GM23248 (cell line): ENCODE results near the gene EXOSC5. TPM values are rescaled to one million over a fixed set of nuclear protein-coding genes. Genes with fewer than 3 reads are reported as not detected.

ENCODE experiments used
- DNase-seq: peaks from one replicate; pipeline ENCODE4 v3.0.0-alpha.2; 2015
- H2AFZ ChIP-seq: fragments of 200-600 bp; sonication (generic); 2 replicates; pipeline ENCODE4 v1.6.1; 2016; ENCODE audit warnings: antibody characterized with exemption
- H3F3A ChIP-seq: fragments of 200-600 bp; sonication (generic); 2 replicates; pipeline ENCODE4 v1.6.1; 2016; ENCODE audit warnings: mild to moderate bottlenecking, antibody characterized with exemption, mixed run types; ENCODE audit not compliant: insufficient read depth
- H3K27ac ChIP-seq: fragments of 200-600 bp; sonication (generic); 2 replicates; pipeline ENCODE4 v1.5.1; 2016; ENCODE audit warnings: mild to moderate bottlenecking
- H3K27me3 ChIP-seq: fragments of 200-600 bp; sonication (generic); replicated peaks from 2 replicates; pipeline ENCODE4 v1.6.1; 2016; ENCODE audit warnings: mild to moderate bottlenecking; ENCODE audit not compliant: insufficient read depth
- H3K36me3 ChIP-seq: fragments of 200-600 bp; sonication (generic); 2 replicates; pipeline ENCODE4 v1.6.1; 2016; ENCODE audit warnings: low read depth, mild to moderate bottlenecking
- H3K4me1 ChIP-seq: fragments of 200-600 bp; sonication (generic); 2 replicates; pipeline ENCODE4 v1.6.1; 2016; ENCODE audit warnings: mild to moderate bottlenecking; ENCODE audit not compliant: insufficient read depth
- H3K4me2 ChIP-seq: fragments of 200-600 bp; sonication (generic); one replicate; pipeline ENCODE4 v1.6.1; 2016; ENCODE audit warnings: mild to moderate bottlenecking; ENCODE audit not compliant: unreplicated experiment
- H3K4me3 ChIP-seq: fragments of 200-600 bp; sonication (generic); 2 replicates; pipeline ENCODE4 v1.5.1; 2016; ENCODE audit warnings: mild to moderate bottlenecking
- H3K79me2 ChIP-seq: fragments of 200-600 bp; sonication (generic); 2 replicates; pipeline ENCODE4 v1.6.1; 2016; ENCODE audit warnings: mild to moderate bottlenecking; ENCODE audit not compliant: insufficient read depth
- H3K9ac ChIP-seq: fragments of 200-600 bp; sonication (generic); 2 replicates; pipeline ENCODE4 v1.6.1; 2016; ENCODE audit warnings: mild to moderate bottlenecking
- H3K9me2 ChIP-seq: fragments of 200-600 bp; sonication (generic); 2 replicates; pipeline ENCODE4 v1.6.1; 2016; ENCODE audit warnings: mixed run types, mild to moderate bottlenecking, moderate library complexity; ENCODE audit not compliant: insufficient read depth
- H3K9me3 ChIP-seq: fragments of 200-600 bp; sonication (generic); one replicate; pipeline ENCODE4 v1.6.1; 2017; ENCODE audit warnings: low read depth
- H4K20me1 ChIP-seq: fragments of 200-600 bp; sonication (generic); 2 replicates; pipeline ENCODE4 v1.6.0; 2016; ENCODE audit not compliant: insufficient read depth
- EZH2 ChIP-seq: fragments of 200-600 bp; sonication (generic); IDR thresholded peaks from 2 replicates; pipeline ENCODE4 v1.6.1; 2018; ENCODE audit warnings: antibody characterized with exemption, mild to moderate bottlenecking; ENCODE audit not compliant: insufficient read depth, poor library complexity, severe bottlenecking
- EZH2phosphoT487 ChIP-seq: fragments of 200-600 bp; sonication (generic); IDR thresholded peaks from 2 replicates; pipeline ENCODE4 v1.6.1; 2018; ENCODE audit warnings: antibody characterized with exemption, moderate library complexity, mild to moderate bottlenecking, low read depth; ENCODE audit not compliant: insufficient read depth
- WGBS, 2 experiments: methylation state at CpG; one replicate each; pipeline ENCODE4 v1.1.6; 2015 to 2017; ENCODE audit warnings: low lambda C conversion rate in 2 of 2, low coverage in 1 of 2; ENCODE audit errors: missing lambda C conversion rate in 2 of 2; 5-methylcytosine and 5-hydroxymethylcytosine counted together
- in situ Hi-C: fragments of 300-500 bp; cut with MboI; formaldehyde crosslinking; loops from 2 replicates; pipeline ENCODE4 v1.15.0; 2020
- polyA plus RNA-seq: library from polyadenylated mRNA; unstranded; fragments of >200 nt; fragmentation: Nextera tagmentation; extraction: Ambion mirVana; gene quantifications from 2 replicates; pipeline ENCODE4 v1.2.1, GENCODE V29; 2016
- total RNA-seq: library from RNA; depleted of rRNA; stranded (reverse); fragments of >200 nt; shearing (Covaris generic); gene quantifications from 2 replicates; pipeline ENCODE4 v1.2.3, GENCODE V29; 2014

Gene EXOSC5
- total and polyA plus RNA-seq, 2 experiments from 2014 or later: 21.4 to 26.4 TPM

DNA sequence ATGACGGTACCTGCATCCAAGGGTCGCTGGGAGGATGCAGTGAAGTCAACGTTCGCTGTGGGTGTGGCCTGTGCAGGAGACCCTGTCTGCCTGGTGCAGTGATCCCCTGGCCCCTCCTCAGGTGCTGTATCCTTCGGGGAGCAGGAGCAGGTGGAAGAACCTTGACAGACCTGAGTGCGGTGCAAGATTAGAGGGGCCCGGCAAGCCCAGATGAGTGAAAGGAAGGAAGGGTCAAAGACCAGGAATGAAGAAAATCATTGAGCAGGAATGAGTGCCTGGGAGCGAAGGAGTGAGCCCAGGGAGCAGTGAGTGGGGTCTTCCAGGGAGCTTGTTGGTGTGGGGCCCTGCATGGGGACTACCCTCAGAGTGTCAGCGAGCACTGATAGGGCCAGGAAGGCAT is 17.3 kb upstream of the EXOSC5 start:
- H3K4me3 ChIP-seq: no peak overlapping the region
- in situ Hi-C loops: no loop called here
- 89% methylated on average over 9 of the region's 9 CpGs for WGBS, 2 experiments

DNA sequence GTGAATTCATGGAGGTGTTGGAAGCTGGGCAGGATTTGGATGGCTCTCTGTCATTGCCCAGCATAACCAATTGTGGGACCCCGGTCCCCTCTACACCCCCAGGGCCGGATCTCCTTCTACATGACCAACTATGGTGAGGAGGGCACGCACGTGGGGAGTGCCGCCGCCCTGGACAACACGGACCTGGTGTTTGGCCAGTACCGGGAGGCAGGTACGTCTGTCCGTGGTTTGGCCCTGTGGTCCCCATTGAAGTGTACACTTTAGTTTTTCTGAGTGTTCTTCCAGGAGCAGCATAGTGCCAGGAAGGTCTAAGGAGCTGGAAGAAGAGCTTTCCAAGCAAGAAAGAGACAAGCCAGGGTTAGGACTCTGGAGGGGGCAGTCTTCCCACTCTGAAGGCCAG is 16.8 kb upstream of the EXOSC5 start:
- H4K20me1 ChIP-seq: no peaks in the 10 kb centered on the region
- 0 out of 2 replicates have a peak, but pooled peaks cover 4% of the 10 kb centered on the region for H3K79me2 ChIP-seq
- TF ChIP-seq EZH2: no peak
- no peak overlapping the region for H3K27ac ChIP-seq
- H3K4me1 ChIP-seq: 0 out of 2 replicates have a peak, but pooled peaks cover 6% of the 10 kb centered on the region
- no peaks in the 10 kb centered on the region for H3K27me3 ChIP-seq
- H3K9ac ChIP-seq: no peak overlapping the region
- H3K4me3 ChIP-seq: no peak overlapping the region
- DNase-seq: no peak
- H3K4me2 ChIP-seq: no peak overlapping the region
- no peaks in the 10 kb centered on the region for H3F3A ChIP-seq
- WGBS, 2 experiments: 88 to 89% methylated on average over 10 of the region's 10 CpGs
- in situ Hi-C loops: no loop called here
- H3K9me3 ChIP-seq: no peaks in the 10 kb centered on the region
- H2AFZ ChIP-seq: no peak overlapping the region
- H3K9me2 ChIP-seq: no peaks in the 10 kb centered on the region
- no peaks in the 10 kb centered on the region for H3K36me3 ChIP-seq

More for the DNA sequence above, 17.3 kb upstream of the EXOSC5 start:
- Histone ChIP-seq H3K27ac (no peak overlapping the region), H2AFZ (no peak overlapping the region), H3K9ac (no peak overlapping the region), H3K36me3 (no peaks in the 10 kb centered on the region), H3K27me3 (no peaks in the 10 kb centered on the region), H3F3A (no peaks in the 10 kb centered on the region), H3K4me2 (no peak overlapping the region), H3K4me1 (0 out of 2 replicates have a peak, but pooled peaks cover 5% of the 10 kb centered on the region), H3K9me2 (no peaks in the 10 kb centered on the region), H3K79me2 (0 out of 2 replicates have a peak, but pooled peaks cover 4% of the 10 kb centered on the region), H4K20me1 (no peaks in the 10 kb centered on the region), H3K9me3 (no peaks in the 10 kb centered on the region)
- DNase-seq: no peak
- TF ChIP-seq EZH2 (no peak), EZH2phosphoT487 (no peak)

DNA sequence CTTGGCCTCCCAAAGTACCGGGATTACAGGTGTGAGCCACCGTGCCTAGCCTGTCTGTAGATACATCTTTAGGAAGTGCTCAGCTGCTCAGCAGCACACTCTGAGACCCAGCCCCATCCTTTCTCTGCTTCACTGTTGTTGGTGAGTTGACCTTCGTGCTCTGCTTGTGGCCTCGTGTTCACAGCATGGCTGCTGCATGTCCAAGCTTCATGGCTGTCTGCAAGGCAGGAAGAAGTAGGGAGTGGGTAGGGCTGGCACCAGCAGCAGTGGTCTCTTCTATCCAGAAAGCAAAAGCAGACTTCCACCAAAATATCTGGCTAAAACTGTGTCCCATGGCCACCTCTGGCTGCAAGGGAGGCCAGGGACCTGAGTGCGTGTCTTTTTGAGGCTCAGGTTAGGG is 15.8 kb upstream of the EXOSC5 start:
- H3F3A ChIP-seq: no peaks in the 10 kb centered on the region
- H3K4me3 ChIP-seq: no peak overlapping the region
- WGBS, 2 experiments: 96 to 99% methylated on average over 5 of the region's 5 CpGs
- no peaks in the 10 kb centered on the region for H3K9me3 ChIP-seq
- no peak overlapping the region for H3K4me2 ChIP-seq
- 0 out of 2 replicates have a peak, but pooled peaks cover 4% of the 10 kb centered on the region for H3K79me2 ChIP-seq
- H3K27me3 ChIP-seq: no peaks in the 10 kb centered on the region
- H3K9ac ChIP-seq: no peak overlapping the region
- H3K27ac ChIP-seq: no peak overlapping the region
- no peak for DNase-seq
- in situ Hi-C loops: no loop called here
- no peak overlapping the region for H2AFZ ChIP-seq
- H3K36me3 ChIP-seq: no peaks in the 10 kb centered on the region
- TF ChIP-seq EZH2phosphoT487: no peak
- no peak for TF ChIP-seq EZH2
- H4K20me1 ChIP-seq: no peaks in the 10 kb centered on the region
- H3K4me1 ChIP-seq: 0 out of 2 replicates have a peak, but pooled peaks cover 6% of the 10 kb centered on the region
- H3K9me2 ChIP-seq: no peaks in the 10 kb centered on the region

DNA sequence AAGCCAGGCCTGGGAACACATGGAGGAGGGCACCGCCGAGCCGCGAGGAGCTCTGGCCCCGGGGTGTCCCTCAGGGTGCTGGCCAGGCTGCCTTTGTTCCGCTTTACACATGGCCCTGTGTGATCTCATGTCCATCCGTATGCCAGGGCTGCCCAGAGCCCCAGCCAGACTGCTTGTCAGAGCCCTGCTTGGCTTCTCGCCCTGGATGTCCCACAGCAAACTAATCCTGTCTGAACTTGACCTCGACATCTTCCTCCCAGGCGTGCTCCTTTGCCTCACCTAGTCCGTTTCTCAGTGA is 14.8 kb upstream of the EXOSC5 start:
- H3K4me3 ChIP-seq: no peak overlapping the region
- 0 out of 2 replicates have a peak, but pooled peaks cover 4% of the 10 kb centered on the region for H3K79me2 ChIP-seq
- H3F3A ChIP-seq: no peaks in the 10 kb centered on the region
- H3K4me2 ChIP-seq: no peak overlapping the region
- TF ChIP-seq EZH2phosphoT487: no peak
- no peak for TF ChIP-seq EZH2
- H3K9me2 ChIP-seq: no peaks in the 10 kb centered on the region
- 0 out of 2 replicates have a peak, but pooled peaks cover 6% of the 10 kb centered on the region for H3K4me1 ChIP-seq
- no peaks in the 10 kb centered on the region for H3K36me3 ChIP-seq
- no peak overlapping the region for H2AFZ ChIP-seq
- no peaks in the 10 kb centered on the region for H3K9me3 ChIP-seq
- no peak overlapping the region for H3K27ac ChIP-seq
- WGBS, 2 experiments: 75 to 76% methylated on average over 11 of the region's 11 CpGs
- no peak overlapping the region for H3K9ac ChIP-seq
- H4K20me1 ChIP-seq: no peaks in the 10 kb centered on the region
- in situ Hi-C loops: no loop called here
- no peaks in the 10 kb centered on the region for H3K27me3 ChIP-seq
- DNase-seq: no peak
